H1 (cell line): ENCODE data around the gene NTPCR. TPM values are rescaled to one million over a fixed set of nuclear protein-coding genes. Genes with fewer than 3 reads are reported as not detected.

Experiments
- CTCF ChIA-PET: fragments of 300-600 bp; sonication (Branson Sonifier 250); formaldehyde crosslinking; loops from one replicate; lab custom pipeline; 2021; ENCODE audit not compliant: partially characterized antibody; lab: Charles Lee
- POLR2A ChIA-PET: fragments of 300-600 bp; sonication (Branson Sonifier 250); formaldehyde crosslinking; loops from one replicate; lab custom pipeline; 2021; ENCODE audit warnings: inconsistent platforms; ENCODE audit not compliant: partially characterized antibody; lab: Charles Lee
- DNase-seq, 2 experiments: peaks; one replicate each; pipeline versions ENCODE4 v3.0.0 to v3.0.0-alpha.2; 2010 to 2022; ENCODE audit warnings: low spot score in 2 of 2, low read depth in 1 of 2, mixed read lengths in 1 of 2
- FAIRE-seq: peaks from 2 replicates; lab custom pipeline; 2011; peaks lifted over from hg19 to GRCh38; lab: Jason Lieb, UNC
- H2AFZ ChIP-seq: 2 replicates; pipeline ENCODE4 v1.8.1; 2012; ENCODE audit warnings: low read length, inconsistent platforms
- H2AK5ac ChIP-seq: 2 replicates; pipeline ENCODE4 v1.6.1; 2013; ENCODE audit warnings: low read depth, low read length
- H2BK120ac ChIP-seq: replicated peaks from 2 replicates; pipeline ENCODE3; 2013; ENCODE audit warnings: low read depth, low read length, inconsistent platforms
- H2BK12ac ChIP-seq: 2 replicates; pipeline ENCODE4 v1.6.1; 2013; ENCODE audit warnings: low read depth, low read length
- H2BK15ac ChIP-seq: 2 replicates; pipeline ENCODE4 v1.6.1; 2013; ENCODE audit warnings: low read length
- H2BK20ac ChIP-seq: 2 replicates; pipeline ENCODE4 v1.6.1; 2013; ENCODE audit warnings: low read length
- H2BK5ac ChIP-seq: 2 replicates; pipeline ENCODE4 v1.6.1; 2013; ENCODE audit warnings: low read depth, low read length
- H3K14ac ChIP-seq: 2 replicates; pipeline ENCODE4 v1.6.1; 2013; ENCODE audit warnings: inconsistent platforms; ENCODE audit not compliant: insufficient read length
- H3K18ac ChIP-seq: 2 replicates; pipeline ENCODE4 v1.6.1; 2013; ENCODE audit warnings: low read length; ENCODE audit errors: extremely low read depth
- H3K23ac ChIP-seq: 2 replicates; pipeline ENCODE4 v1.6.1; 2013; ENCODE audit warnings: inconsistent platforms; ENCODE audit not compliant: insufficient read length
- H3K23me2 ChIP-seq: 2 replicates; pipeline ENCODE4 v1.6.1; 2013; ENCODE audit warnings: low read depth, low read length
- H3K27ac ChIP-seq: 2 replicates; pipeline ENCODE4 v1.6.1; 2011; ENCODE audit warnings: low read depth, low read length, inconsistent platforms
- H3K27me3 ChIP-seq, 4 experiments: replicated peaks in 1 of 4; 1 replicate in 1 of 4; 2 replicates in 3 of 4; pipeline versions ENCODE4 v1.6.1 to v1.8.1; 2011 to 2013; ENCODE audit warnings: low read length in 3 of 4, mild to moderate bottlenecking in 3 of 4, inconsistent platforms in 2 of 4, mixed read lengths in 2 of 4, moderate library complexity in 1 of 4; ENCODE audit not compliant: control insufficient read depth in 3 of 4, insufficient read depth in 3 of 4; ENCODE audit errors: extremely low read depth in 1 of 4
- H3K36me3 ChIP-seq, 4 experiments: 2 replicates each; pipeline versions ENCODE4 v1.6.1 to v1.8.1; 2011 to 2013; ENCODE audit warnings: mild to moderate bottlenecking in 4 of 4, low read length in 3 of 4, moderate library complexity in 2 of 4, control low read depth in 1 of 4, inconsistent platforms in 1 of 4; ENCODE audit not compliant: insufficient read depth in 4 of 4, control insufficient read depth in 2 of 4
- H3K4ac ChIP-seq: replicated peaks from 2 replicates; pipeline ENCODE3; 2013; ENCODE audit warnings: low read length, low read depth, mixed read lengths, inconsistent platforms; ENCODE audit not compliant: insufficient read length
- H3K4me1 ChIP-seq, 4 experiments: replicated peaks in 1 of 4; 1 replicate in 1 of 4; 2 replicates in 3 of 4; pipeline versions ENCODE4 v1.6.1 to v1.8.1; 2011 to 2013; ENCODE audit warnings: low read length in 3 of 4, inconsistent platforms in 2 of 4, mixed read lengths in 1 of 4; ENCODE audit not compliant: insufficient read depth in 4 of 4, control insufficient read depth in 3 of 4
- H3K4me2 ChIP-seq, 2 experiments: 2 replicates each; pipeline versions ENCODE4 v1.6.1 to v1.8.1; 2011 to 2013; ENCODE audit warnings: low read depth in 2 of 2, low read length in 2 of 2, control low read depth in 1 of 2, inconsistent platforms in 1 of 2, mild to moderate bottlenecking in 1 of 2; ENCODE audit not compliant: insufficient read depth in 1 of 2
- H3K4me3 ChIP-seq, 4 experiments: fragments of 200-600, 300-600 bp in 1 of 4; sonication (generic), shearing (Covaris generic), sonication (Bioruptor Twin) in 1 of 4; 2 replicates each; pipeline versions ENCODE4 v1.5.1 to v1.8.1; 2011 to 2016; ENCODE audit warnings: low read length in 4 of 4, low read depth in 3 of 4, control low read depth in 2 of 4, inconsistent platforms in 2 of 4, mild to moderate bottlenecking in 2 of 4, mixed read lengths in 1 of 4, moderate library complexity in 1 of 4; ENCODE audit not compliant: insufficient read depth in 2 of 4; ENCODE audit errors: extremely low read depth in 1 of 4
- H3K56ac ChIP-seq: replicated peaks from 2 replicates; pipeline ENCODE3; 2013; ENCODE audit warnings: low read depth, mild to moderate bottlenecking, mixed read lengths, low read length, inconsistent platforms; ENCODE audit not compliant: insufficient read length
- H3K79me1 ChIP-seq: 2 replicates; pipeline ENCODE4 v1.6.1; 2013; ENCODE audit warnings: low read depth, low read length, control low read depth
- H3K79me2 ChIP-seq, 2 experiments: 2 replicates each; pipeline versions ENCODE4 v1.6.1 to v1.8.1; 2012 to 2013; ENCODE audit warnings: low read length in 2 of 2, mild to moderate bottlenecking in 2 of 2, inconsistent platforms in 1 of 2; ENCODE audit not compliant: insufficient read depth in 2 of 2, control insufficient read depth in 1 of 2
- H3K9ac ChIP-seq, 4 experiments: replicated peaks in 1 of 4; 1 replicate in 1 of 4; 2 replicates in 3 of 4; pipeline versions ENCODE4 v1.6.1 to v1.8.1; 2011 to 2013; ENCODE audit warnings: low read depth in 3 of 4, low read length in 3 of 4, control low read depth in 2 of 4, mild to moderate bottlenecking in 2 of 4, moderate library complexity in 2 of 4, inconsistent platforms in 1 of 4; ENCODE audit errors: extremely low read depth in 1 of 4
- H3K9me3 ChIP-seq, 2 experiments: 2 replicates each; pipeline versions ENCODE4 v1.6.1 to v1.8.1; 2012 to 2013; ENCODE audit warnings: mild to moderate bottlenecking in 2 of 2, moderate library complexity in 2 of 2, control low read depth in 1 of 2, inconsistent platforms in 1 of 2, low read depth in 1 of 2, low read length in 1 of 2, mixed read lengths in 1 of 2; ENCODE audit not compliant: insufficient read depth in 2 of 2
- H4K20me1 ChIP-seq, 2 experiments: replicated peaks in 1 of 2; 2 replicates each; pipeline versions ENCODE3 to v1.8.1; 2011 to 2013; ENCODE audit warnings: inconsistent platforms in 2 of 2, low read length in 2 of 2, mild to moderate bottlenecking in 1 of 2; ENCODE audit not compliant: insufficient read depth in 2 of 2, control insufficient read depth in 1 of 2
- H4K5ac ChIP-seq: 2 replicates; pipeline ENCODE4 v1.6.1; 2013; ENCODE audit warnings: low read length, low read depth, mixed read lengths, inconsistent platforms; ENCODE audit not compliant: insufficient read length
- H4K8ac ChIP-seq: 2 replicates; pipeline ENCODE4 v1.8.0; 2013; ENCODE audit warnings: mild to moderate bottlenecking, moderate library complexity, low read length, inconsistent platforms; ENCODE audit not compliant: insufficient read depth; ENCODE audit errors: extremely low read depth
- H4K91ac ChIP-seq: replicated peaks from 2 replicates; pipeline ENCODE3; 2013; ENCODE audit warnings: low read length, mixed read lengths, inconsistent platforms; ENCODE audit not compliant: insufficient read length
- WGBS, 2 experiments: shearing (Covaris generic) in 1 of 2; methylation state at CpG; one replicate each; pipeline versions ENCODE4 v1.1.6 to v1.1.7; 2013 to 2015; ENCODE audit warnings: low lambda C conversion rate in 2 of 2, mixed read lengths in 2 of 2, inconsistent platforms in 1 of 2, low coverage in 1 of 2, missing lambda C conversion rate in 1 of 2; ENCODE audit not compliant: insufficient replicate concordance in 2 of 2, insufficient coverage in 1 of 2, insufficient read length in 1 of 2; ENCODE audit errors: extremely low coverage in 1 of 2, missing lambda C conversion rate in 1 of 2; 5-methylcytosine and 5-hydroxymethylcytosine counted together
- polyA plus RNA-seq, 7 experiments: library from polyadenylated mRNA; depleted of rRNA in 3 of 7; stranded (reverse) in 5 of 7; unstranded in 2 of 7; fragments of >200 nt in 5 of 7; fragments of 200-250 nt in 2 of 7; gene quantifications; 1 replicate in 5 of 7; 2 replicates in 1 of 7; 4 replicates in 1 of 7; pipeline versions ENCODE4 v1.2.1 to v1.2.3, GENCODE V29; 2011 to 2013; ENCODE audit warnings: missing spikeins in 2 of 7, mixed read lengths in 2 of 7
- total RNA-seq: library from RNA; stranded (reverse); fragmentation: NEBNext Ultra II Directional; extraction: Animal tissue kit (Norgen Biotek cat#: 25700); gene quantifications from 2 replicates; pipeline ENCODE4 v1.2.1, GENCODE V29; 2021

Gene NTPCR
- total and polyA plus RNA-seq, 2 of the 8 experiments (the other 6 are each of a cell fraction or from before 2014, with no cell fraction given): 22.6 to 73.1 TPM

GRCh38 chr1:233022246-233022645, 71.8 kb downstream of the NTPCR start:
- H3K14ac ChIP-seq: no peak overlapping the region
- H4K20me1 ChIP-seq: no peaks in the 10 kb centered on the region
- DNase-seq (no peak), FAIRE-seq (no peak)
- no peak overlapping the region for H4K5ac ChIP-seq
- no peak overlapping the region for H4K8ac ChIP-seq
- no peaks in the 10 kb centered on the region; a peak in 2 of 8 replicates for H3K36me3 ChIP-seq
- no peaks in the 10 kb centered on the region for H3K23me2 ChIP-seq
- no peak overlapping the region for H2BK12ac ChIP-seq
- H3K79me2 ChIP-seq: no peaks in the 10 kb centered on the region
- H2BK120ac ChIP-seq: no peak overlapping the region
- no peaks in the 10 kb centered on the region for H3K9me3 ChIP-seq
- no peak overlapping the region for H3K9ac ChIP-seq
- no peaks in the 10 kb centered on the region; the same call in 1 of the 2 replicates for H3K79me1 ChIP-seq
- H3K27ac ChIP-seq: no peak overlapping the region
- H4K91ac ChIP-seq: no peak overlapping the region
- H3K56ac ChIP-seq: no peak overlapping the region
- no peak overlapping the region for H3K18ac ChIP-seq
- ChIA-PET CTCF (interaction anchor here (1.0 kb wide), 1 partner anchor 13 kb away, joined by 4 read pairs; no protein-coding TSS in a partner anchor), POLR2A (no interaction called here)
- H3K4me1 ChIP-seq: no peaks in the 10 kb centered on the region; a peak in 1 of 7 replicates
- no peaks in the 10 kb centered on the region for H3K27me3 ChIP-seq
- H2AK5ac ChIP-seq: no peak overlapping the region
- no peak overlapping the region for H3K4me3 ChIP-seq
- H2AFZ ChIP-seq: no peak overlapping the region
- H2BK15ac ChIP-seq: no peak overlapping the region
- no peak overlapping the region for H3K4me2 ChIP-seq
- H2BK20ac ChIP-seq: no peak overlapping the region
- H3K4ac ChIP-seq: no peak overlapping the region
- H3K23ac ChIP-seq: no peak overlapping the region
- WGBS, 2 experiments: 85% methylated on average over 2 of the region's 2 CpGs; no CpG with 5 or more reads in 1 of the 2 experiments
- H2BK5ac ChIP-seq: no peak overlapping the region
